SK-N-MC (cell line): ENCODE results near the gene KIF1C.

ENCODE experiments used
- DNase-seq: peaks from one replicate; pipeline ENCODE4 v3.0.0-alpha.2; 2011; ENCODE audit warnings: low read depth, low spot score
- H3K27ac ChIP-seq: fragments of 200-600 bp; sonication (generic); 2 replicates; pipeline ENCODE4 v1.5.1; 2016; ENCODE audit warnings: mixed run types
- H3K36me3 ChIP-seq: fragments of 200-600 bp; sonication (generic); 2 replicates; pipeline ENCODE4 v1.6.1; 2017; ENCODE audit warnings: antibody characterized with exemption, low read length, mixed read lengths; ENCODE audit not compliant: insufficient read depth
- H3K4me3 ChIP-seq: fragments of 200-600 bp; sonication (generic); 2 replicates; pipeline ENCODE4 v1.5.1; 2016
- H3K9ac ChIP-seq: fragments of 200-600 bp; sonication (generic); 2 replicates; pipeline ENCODE4 v1.8.0; 2017; ENCODE audit warnings: mixed run types, mixed read lengths; ENCODE audit not compliant: insufficient read length
- H3K9me3 ChIP-seq: fragments of 200-600 bp; sonication (generic); 2 replicates; pipeline ENCODE4 v1.6.1; 2017; ENCODE audit warnings: low read depth, mild to moderate bottlenecking, antibody characterized with exemption, low read length, moderate library complexity, mixed read lengths
- EZH2 ChIP-seq: fragments of 200-600 bp; sonication (generic); IDR thresholded peaks from one replicate; pipeline ENCODE4 v1.6.1; 2017; ENCODE audit warnings: antibody characterized with exemption
- FOXP2 ChIP-seq: optimal IDR thresholded peaks from 2 replicates; pipeline ENCODE3; 2011; ENCODE audit warnings: mild to moderate bottlenecking, moderate library complexity; ENCODE audit not compliant: insufficient read depth; ENCODE audit errors: extremely low read length, control extremely low read depth
- POLR2AphosphoS5 ChIP-seq: IDR thresholded peaks from 2 replicates; pipeline ENCODE4 v1.6.1; 2012; ENCODE audit warnings: mild to moderate bottlenecking, low read depth, low read length, borderline replicate concordance

The KIF1C gene

DNA sequence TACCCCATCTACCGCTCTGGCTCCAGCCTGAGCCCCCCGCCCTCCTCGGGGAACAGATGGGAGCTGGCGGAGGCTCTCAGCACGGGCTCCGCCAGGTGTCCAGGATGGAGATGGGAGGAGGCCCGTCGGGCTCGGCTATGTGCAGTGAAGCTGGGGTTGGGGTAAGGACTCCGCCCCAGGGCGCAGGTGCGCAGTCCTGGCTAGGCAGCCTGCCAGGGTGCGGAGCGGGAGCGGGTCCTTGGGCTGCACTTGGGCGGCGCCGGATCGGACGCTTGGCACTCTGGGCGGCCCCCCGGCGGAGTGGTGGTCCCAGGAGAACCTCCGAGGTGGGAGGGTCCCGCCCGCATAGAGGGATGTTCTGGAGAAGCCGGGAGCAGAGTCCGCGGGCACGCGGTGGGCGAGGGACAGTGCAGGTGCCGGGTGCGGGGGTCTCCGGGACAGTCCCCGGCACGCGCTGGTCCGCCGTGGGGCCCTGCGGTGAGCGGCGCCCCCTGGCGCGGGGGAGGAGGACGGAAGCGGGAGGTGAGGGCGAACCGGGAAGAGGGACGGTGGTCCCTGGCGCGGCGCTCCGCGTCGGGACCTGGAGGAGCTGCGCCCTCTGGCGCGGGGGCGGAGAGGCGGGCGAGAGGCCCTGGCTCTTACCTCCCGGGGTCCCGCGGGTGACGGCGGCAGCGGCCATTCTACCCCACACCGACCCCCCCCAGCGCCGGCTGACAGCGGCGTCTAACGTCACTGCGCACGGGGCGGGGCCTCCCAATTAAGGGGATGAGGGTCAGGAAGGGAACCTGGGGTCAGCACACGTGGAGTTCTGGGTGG lies 10.6 kb upstream of the KIF1C start, which contains the start of gene CAMTA2:
CAMTA2 (minus strand) TSS at position 725 of the 816 bp plus-strand sequence. CDS start 1,453 bp downstream, outside the sequence.
- DNase-seq = no peak
- peak within 1 kb of the TSS; percentile 79 for H3K4me3 ChIP-seq
- H3K36me3 ChIP-seq = no peaks in the 10 kb centered on the region; the same call in 1 of the 2 replicates
- no peak within 1 kb of the TSS for H3K27ac ChIP-seq
- TF ChIP-seq EZH2 (no peak), POLR2AphosphoS5 (no peak; the same call in 1 of the 2 replicates), FOXP2 (no peak)
- H3K9ac ChIP-seq = peak within 1 kb of the TSS; percentile 80
- H3K9me3 ChIP-seq = no peaks in the 10 kb centered on the region

DNA sequence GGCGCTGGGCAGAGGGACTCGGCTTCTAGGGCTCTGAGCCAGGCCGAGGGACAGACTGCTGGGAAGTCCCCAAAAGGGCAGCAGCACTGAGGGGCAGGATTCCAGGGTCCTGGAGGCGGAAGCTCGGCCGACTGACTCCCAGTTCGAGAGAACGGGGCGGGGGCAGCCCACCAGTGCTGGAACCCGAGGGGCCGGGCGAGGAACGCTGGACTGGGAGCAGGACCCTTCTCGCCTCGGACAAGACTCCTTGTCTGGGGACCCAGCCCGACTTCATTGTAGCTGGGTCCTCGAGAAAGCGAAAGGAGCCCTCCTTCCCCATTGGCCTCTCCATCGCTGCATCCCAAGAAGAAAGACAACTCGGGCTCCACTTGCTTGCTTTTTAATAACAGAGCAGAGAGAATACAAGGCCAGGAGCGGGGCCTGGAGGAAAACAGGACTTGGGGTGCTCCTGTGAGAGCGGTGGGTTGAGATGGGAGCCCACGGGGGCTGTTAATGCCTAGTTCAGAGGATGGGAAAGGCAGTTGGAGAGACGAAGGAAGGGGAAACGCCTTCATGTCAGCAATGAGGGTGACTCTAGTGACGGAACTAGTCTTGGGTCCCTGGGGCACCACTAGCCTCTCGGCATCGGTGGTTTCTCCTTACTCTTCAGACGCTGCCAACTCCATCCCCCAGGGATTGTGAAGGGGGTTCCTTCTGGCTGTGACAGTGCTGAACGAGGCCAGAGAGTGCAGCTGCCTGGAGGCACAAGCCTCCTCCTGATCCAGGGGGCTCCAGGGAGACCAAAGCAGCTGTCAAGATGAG lies 9.8 kb upstream of the KIF1C start:
- Histone ChIP-seq H3K4me3 (peak overlapping the region; percentile 79), H3K9me3 (no peaks in the 10 kb centered on the region), H3K36me3 (no peaks in the 10 kb centered on the region; the same call in 1 of the 2 replicates), H3K9ac (peak overlapping the region; percentile 80), H3K27ac (no peak overlapping the region)
- TF ChIP-seq EZH2 (no peak), POLR2AphosphoS5 (no peak), FOXP2 (no peak)
- no peak for DNase-seq

DNA sequence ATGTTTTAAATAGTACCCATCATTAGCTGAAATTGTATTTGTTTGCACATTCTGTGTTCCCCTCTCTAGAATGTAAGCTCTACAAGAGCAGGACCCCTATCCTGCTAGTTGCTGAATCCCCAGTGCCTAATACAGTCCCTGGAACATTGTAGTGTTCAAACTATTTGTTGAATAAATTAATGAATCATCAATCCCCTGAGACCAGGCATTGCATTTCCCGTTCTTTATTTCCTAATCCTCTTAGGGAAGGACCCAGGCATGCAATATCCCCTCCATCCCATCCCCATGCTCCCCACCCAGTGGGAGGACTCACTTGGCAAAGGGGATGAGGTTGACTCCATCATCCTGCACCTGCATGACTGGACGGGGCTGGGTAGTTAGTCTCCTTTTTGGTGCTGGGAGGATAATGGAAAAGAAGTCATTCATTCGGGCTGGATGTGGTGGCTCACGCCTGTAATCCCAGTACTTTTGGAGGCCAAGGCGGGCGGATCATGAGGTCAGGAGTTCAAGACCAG lies 3.6 kb upstream of the KIF1C start:
- DNase-seq = no peak
- Histone ChIP-seq H3K36me3 (no peaks in the 10 kb centered on the region), H3K9me3 (no peaks in the 10 kb centered on the region), H3K4me3 (no peak overlapping the region), H3K9ac (no peak overlapping the region), H3K27ac (no peak overlapping the region)
- TF ChIP-seq FOXP2 (no peak), EZH2 (no peak), POLR2AphosphoS5 (no peak)

DNA sequence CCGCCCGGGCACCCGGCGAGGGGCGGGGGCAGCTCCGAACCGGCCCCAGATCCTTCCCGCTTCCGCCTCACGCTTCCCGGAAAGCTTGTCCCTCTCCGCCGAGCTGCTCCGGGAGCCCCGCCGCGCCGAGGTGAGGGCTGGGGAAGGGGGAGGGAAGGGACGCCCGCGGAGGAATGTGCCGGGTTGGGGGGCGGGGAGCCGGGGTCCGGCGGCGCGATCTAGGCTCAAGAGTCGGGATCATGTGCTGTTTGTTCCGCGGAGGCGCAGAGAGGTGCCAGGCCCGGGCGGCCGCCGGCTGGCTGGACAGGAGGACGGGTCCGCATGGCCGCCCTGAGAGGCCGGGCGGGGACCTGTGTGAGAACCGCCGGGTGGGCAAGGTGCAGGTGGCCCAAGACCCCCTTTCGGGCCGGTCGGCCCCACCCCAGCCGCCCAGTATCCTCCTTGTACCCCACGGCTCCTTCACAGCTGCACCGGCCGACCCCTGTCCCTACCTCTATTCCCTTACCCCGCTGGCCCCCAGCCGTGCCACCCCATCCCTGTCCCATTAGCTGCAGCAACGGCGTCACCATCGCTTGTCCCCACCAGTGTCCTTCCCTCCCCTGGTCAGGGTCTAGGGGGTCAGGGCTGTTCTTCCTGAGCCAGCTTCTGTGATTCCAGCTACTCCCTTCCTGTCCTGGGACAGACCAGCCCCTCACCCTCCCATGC lies 429 bp downstream of the KIF1C start:
- no peak overlapping the region for H3K27ac ChIP-seq
- no peaks in the 10 kb centered on the region for H3K9me3 ChIP-seq
- peaks cover 11% of the 10 kb centered on the region; the same call in 1 of the 2 replicates for H3K36me3 ChIP-seq
- H3K9ac ChIP-seq = peak overlapping the region; percentile 85
- TF ChIP-seq FOXP2 (no peak), EZH2 (no peak), POLR2AphosphoS5 (no peak)
- peak overlapping the region; percentile 89 for H3K4me3 ChIP-seq
- no peak for DNase-seq

DNA sequence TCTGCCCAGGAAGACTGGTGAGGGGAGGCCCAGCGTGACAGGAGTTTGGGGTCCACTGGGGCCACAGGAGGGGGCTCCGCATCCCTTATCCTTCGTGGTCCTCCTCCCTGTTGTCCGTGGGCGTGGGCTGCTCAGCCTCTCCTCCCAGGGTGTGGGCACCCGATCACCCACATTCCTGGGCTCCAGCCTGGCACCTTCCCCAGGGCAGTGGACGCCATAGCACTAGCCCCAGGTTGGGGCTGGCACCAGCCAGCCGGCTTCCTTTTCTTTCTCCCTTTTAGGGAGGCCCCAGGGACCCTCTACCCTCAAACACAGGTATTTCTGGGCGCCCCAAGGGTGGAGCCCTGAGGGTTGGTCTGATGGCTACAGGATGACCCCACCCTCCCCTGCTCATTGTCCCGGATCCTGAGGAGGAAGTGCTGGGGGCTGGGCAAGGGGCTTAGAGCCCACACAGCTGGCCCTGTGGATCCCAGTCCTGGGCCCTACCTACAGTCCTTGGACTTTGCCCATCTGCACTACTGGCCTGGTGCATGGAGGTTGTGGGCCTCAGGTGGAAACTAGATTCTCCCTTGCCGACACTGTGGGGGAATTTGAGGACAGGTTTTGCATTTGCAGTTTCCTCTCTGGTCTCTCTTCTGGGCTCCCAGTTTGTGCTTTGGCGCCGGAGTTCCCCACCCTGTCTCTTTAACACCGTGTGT lies 1.1 kb downstream of the KIF1C start:
- Histone ChIP-seq H3K9me3 (no peaks in the 10 kb centered on the region), H3K9ac (peak overlapping the region; percentile 85), H3K4me3 (peak overlapping the region; percentile 89), H3K36me3 (peaks cover 13% of the 10 kb centered on the region; the same call in 1 of the 2 replicates), H3K27ac (no peak overlapping the region)
- TF ChIP-seq POLR2AphosphoS5 (no peak), FOXP2 (no peak), EZH2 (no peak)
- DNase-seq = no peak

DNA sequence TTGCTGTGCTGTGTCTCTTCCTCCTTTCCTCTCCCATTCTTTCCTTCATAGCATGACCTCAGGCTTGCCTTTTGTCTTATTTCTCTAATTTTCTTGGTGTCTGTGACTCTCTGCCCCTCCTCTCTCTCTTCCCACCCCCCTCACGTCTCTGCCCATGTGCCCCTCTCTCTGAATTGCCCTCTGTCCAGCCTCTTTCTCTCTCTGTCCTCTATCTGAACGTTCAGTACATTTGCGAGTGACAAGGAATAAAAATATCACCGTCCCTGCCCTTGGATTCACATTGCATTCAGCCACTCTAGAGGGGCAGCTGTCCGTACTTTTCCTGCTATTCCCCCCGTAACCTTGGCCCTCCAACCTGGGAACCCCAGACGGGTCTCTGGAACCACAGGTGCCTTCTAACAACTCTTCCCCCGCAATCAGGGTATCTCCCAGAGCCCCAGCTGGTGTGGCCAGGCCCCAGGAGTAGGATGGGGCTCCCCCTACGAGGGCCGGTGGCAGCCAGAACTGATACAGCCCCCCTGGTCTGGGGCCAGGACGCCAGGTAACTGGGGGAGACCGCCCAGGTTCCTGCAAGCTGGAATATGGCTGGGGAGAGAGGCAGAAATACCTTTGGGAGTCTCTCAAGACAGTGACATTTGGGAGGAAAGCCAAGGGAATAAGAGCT lies 1.8 kb downstream of the KIF1C start:
- Histone ChIP-seq H3K4me3 (peak overlapping the region; percentile 89), H3K27ac (no peak overlapping the region), H3K36me3 (peaks cover 20% of the 10 kb centered on the region; the same call in 1 of the 2 replicates)

DNA sequence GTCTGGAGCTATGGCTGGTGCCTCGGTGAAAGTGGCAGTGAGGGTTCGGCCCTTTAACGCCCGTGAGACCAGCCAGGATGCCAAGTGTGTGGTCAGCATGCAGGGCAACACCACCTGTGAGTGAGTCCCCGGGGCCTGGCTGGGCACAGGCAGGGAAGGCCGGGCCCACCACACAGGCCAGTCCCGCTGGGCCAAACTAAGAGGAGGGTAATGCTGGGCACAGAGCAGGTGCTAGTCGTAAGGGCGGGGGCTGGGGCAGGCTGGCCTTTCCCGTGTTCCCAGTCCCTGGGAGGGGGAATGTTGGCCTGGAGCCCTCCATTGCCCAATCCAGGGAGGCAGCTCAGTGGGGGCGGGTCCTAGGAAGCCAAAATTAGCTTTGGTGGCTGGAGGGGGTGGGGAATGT lies 2.5 kb downstream of the KIF1C start:
- DNase-seq = no peak
- TF ChIP-seq EZH2 = no peak
- TF ChIP-seq POLR2AphosphoS5 = no peak
- no peak for TF ChIP-seq FOXP2
- H3K27ac ChIP-seq = no peak overlapping the region
- no peak overlapping the region for H3K4me3 ChIP-seq
- H3K9ac ChIP-seq = peak overlapping the region; percentile 85
- no peaks in the 10 kb centered on the region for H3K9me3 ChIP-seq
- peaks cover 25% of the 10 kb centered on the region; the same call in 1 of the 2 replicates for H3K36me3 ChIP-seq

More for the DNA sequence above, 1.8 kb downstream of the KIF1C start:
- H3K9me3 ChIP-seq = no peaks in the 10 kb centered on the region
- peak overlapping the region; percentile 85 for H3K9ac ChIP-seq
- DNase-seq = no peak
- no peak for TF ChIP-seq FOXP2
- no peak for TF ChIP-seq POLR2AphosphoS5
- no peak for TF ChIP-seq EZH2
